ENCODE measurements around the gene TENM4. TPM values are rescaled to one million over a fixed set of nuclear protein-coding genes. Genes with fewer than 3 reads are reported as not detected.

Gene TENM4
- total RNA-seq, 1 experiment from 2014 or later, result 25.0 TPM

DNA sequence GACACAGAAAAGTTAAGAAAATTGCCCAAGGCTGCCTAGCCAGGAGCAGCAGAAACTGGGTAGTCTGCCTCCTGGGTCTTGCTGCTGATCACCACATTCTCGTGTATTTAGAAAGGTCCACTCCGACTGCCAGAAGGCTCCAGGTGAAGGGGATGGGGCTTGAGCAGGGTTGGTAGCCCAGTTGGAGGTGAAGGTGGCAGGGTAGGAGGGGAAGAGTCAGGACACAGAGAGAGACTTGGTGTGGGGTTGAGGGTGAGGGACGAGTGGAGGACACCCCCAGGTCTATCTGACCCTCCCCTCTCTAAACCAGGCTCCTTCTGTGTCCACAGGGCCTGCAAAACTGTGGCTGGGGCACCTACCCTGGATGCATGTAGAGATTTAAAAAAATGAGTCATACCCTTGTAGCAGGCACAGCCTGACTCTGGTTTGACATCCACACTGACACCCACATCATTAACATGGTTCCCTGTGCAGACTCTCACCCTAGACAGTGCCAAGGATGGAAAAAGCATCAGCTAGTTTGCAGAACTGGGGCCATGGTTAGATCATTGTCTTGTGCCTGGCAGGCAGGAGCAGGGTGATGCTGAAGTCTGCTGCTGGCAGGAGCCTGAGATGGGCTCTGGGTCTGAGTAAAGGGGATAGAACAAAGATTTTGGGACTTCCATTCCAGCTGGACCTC, 273.2 kb downstream of the TENM4 start (continued):
- no peak for TF ChIP-seq ZNF281 (CRISPR knock-in tag; IDR thresholded peaks at IDR 0.05)
- TF ChIP-seq ELF4 (CRISPR knock-in tag; IDR thresholded peaks at IDR 0.05; ENCODE audit: low read depth), result no peak

DNA sequence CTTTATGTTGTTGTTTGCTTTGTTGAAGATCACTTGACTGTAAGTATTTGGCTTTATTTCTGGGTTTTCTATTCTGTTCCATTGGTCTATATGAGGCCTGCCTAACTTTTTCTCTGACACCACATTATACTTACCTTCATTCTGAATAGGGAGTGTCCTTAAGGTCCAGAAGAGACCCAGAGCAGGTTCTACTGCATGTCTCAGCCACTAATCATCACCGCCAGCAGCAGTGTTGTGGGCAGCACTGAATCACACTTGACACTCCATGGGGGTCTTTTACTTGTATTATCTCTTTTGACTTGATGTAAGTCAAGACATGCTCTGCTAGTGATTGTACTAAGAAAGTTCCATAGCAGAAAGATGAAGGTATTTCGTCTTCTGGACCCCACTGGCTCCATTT, 274.9 kb downstream of the TENM4 start:
- no peak for ATAC-seq
- H3K36me3 Mint-ChIP-seq, result no peaks in the 10 kb centered on the region
- no peak overlapping the region for H3K27ac Mint-ChIP-seq
- no peaks in the 10 kb centered on the region for H3K9me3 Mint-ChIP-seq
- DNase-seq (ENCODE audit: low spot score), result no peak
- H3K4me1 Mint-ChIP-seq, result no peaks in the 10 kb centered on the region
- no peak overlapping the region for H3K4me3 Mint-ChIP-seq
- ChIA-PET CTCF (no interaction called here), POLR2A (no interaction called here)
- no peaks in the 10 kb centered on the region for H3K27me3 Mint-ChIP-seq (ENCODE audit: low read depth)
- TF ChIP-seq ATF1 (CRISPR knock-in tag; IDR thresholded peaks at IDR 0.05) (no peak), CREB1 (CRISPR knock-in tag; IDR thresholded peaks at IDR 0.05) (no peak), SMAD3 (CRISPR knock-in tag; IDR thresholded peaks at IDR 0.05; ENCODE audit: borderline replicate concordance) (no peak), AR (CRISPR knock-in tag; IDR thresholded peaks at IDR 0.05) (no peak), ETV6 (CRISPR knock-in tag; IDR thresholded peaks at IDR 0.05) (no peak), SP1 (CRISPR knock-in tag; conservative IDR thresholded peaks at IDR 0.05) (no peak), ZNF416 (CRISPR knock-in tag; IDR thresholded peaks at IDR 0.05) (no peak), ZNF219 (CRISPR knock-in tag; IDR thresholded peaks at IDR 0.05; ENCODE audit: borderline replicate concordance) (no peak), TEAD4 (CRISPR knock-in tag; IDR thresholded peaks at IDR 0.05) (no peak), MXD4 (CRISPR knock-in tag; IDR thresholded peaks at IDR 0.05; ENCODE audit: borderline replicate concordance) (no peak), ZNF138 (CRISPR knock-in tag; conservative IDR thresholded peaks at IDR 0.05) (no peak), OVOL2 (CRISPR knock-in tag; IDR thresholded peaks at IDR 0.05; ENCODE audit: borderline replicate concordance) (no peak), STAT6 (CRISPR knock-in tag; conservative IDR thresholded peaks at IDR 0.05; ENCODE audit: low read depth) (no peak)
- TF ChIP-seq, protein P1, sequence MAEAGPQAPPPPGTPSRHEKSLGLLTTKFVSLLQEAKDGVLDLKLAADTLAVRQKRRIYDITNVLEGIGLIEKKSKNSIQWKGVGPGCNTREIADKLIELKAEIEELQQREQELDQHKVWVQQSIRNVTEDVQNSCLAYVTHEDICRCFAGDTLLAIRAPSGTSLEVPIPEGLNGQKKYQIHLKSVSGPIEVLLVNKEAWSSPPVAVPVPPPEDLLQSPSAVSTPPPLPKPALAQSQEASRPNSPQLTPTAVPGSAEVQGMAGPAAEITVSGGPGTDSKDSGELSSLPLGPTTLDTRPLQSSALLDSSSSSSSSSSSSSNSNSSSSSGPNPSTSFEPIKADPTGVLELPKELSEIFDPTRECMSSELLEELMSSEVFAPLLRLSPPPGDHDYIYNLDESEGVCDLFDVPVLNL (CRISPR knock-in tag; IDR thresholded peaks at IDR 0.05; ENCODE audit: borderline replicate concordance, low read depth), result no peak
- TF ChIP-seq, protein P2, sequence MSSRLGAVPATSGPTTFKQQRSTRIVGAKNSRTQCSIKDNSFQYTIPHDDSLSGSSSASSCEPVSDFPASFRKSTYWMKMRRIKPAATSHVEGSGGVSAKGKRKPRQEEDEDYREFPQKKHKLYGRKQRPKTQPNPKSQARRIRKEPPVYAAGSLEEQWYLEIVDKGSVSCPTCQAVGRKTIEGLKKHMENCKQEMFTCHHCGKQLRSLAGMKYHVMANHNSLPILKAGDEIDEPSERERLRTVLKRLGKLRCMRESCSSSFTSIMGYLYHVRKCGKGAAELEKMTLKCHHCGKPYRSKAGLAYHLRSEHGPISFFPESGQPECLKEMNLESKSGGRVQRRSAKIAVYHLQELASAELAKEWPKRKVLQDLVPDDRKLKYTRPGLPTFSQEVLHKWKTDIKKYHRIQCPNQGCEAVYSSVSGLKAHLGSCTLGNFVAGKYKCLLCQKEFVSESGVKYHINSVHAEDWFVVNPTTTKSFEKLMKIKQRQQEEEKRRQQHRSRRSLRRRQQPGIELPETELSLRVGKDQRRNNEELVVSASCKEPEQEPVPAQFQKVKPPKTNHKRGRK (CRISPR knock-in tag; IDR thresholded peaks at IDR 0.05; ENCODE audit: borderline replicate concordance), result no peak
- TF ChIP-seq, protein P3, sequence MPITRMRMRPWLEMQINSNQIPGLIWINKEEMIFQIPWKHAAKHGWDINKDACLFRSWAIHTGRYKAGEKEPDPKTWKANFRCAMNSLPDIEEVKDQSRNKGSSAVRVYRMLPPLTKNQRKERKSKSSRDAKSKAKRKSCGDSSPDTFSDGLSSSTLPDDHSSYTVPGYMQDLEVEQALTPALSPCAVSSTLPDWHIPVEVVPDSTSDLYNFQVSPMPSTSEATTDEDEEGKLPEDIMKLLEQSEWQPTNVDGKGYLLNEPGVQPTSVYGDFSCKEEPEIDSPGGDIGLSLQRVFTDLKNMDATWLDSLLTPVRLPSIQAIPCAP (CRISPR knock-in tag; IDR thresholded peaks at IDR 0.05), result no peak
- TF ChIP-seq, protein P4, sequence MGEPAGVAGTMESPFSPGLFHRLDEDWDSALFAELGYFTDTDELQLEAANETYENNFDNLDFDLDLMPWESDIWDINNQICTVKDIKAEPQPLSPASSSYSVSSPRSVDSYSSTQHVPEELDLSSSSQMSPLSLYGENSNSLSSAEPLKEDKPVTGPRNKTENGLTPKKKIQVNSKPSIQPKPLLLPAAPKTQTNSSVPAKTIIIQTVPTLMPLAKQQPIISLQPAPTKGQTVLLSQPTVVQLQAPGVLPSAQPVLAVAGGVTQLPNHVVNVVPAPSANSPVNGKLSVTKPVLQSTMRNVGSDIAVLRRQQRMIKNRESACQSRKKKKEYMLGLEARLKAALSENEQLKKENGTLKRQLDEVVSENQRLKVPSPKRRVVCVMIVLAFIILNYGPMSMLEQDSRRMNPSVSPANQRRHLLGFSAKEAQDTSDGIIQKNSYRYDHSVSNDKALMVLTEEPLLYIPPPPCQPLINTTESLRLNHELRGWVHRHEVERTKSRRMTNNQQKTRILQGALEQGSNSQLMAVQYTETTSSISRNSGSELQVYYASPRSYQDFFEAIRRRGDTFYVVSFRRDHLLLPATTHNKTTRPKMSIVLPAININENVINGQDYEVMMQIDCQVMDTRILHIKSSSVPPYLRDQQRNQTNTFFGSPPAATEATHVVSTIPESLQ (CRISPR knock-in tag; IDR thresholded peaks at IDR 0.05), result no peak

Measured in WTC11 (cell line).